ENCODE measurements around the gene GRHL1. TPM values are rescaled to one million over a fixed set of nuclear protein-coding genes. Genes with fewer than 3 reads are reported as not detected.

GRHL1 gene
- total and polyA plus RNA-seq, 2 donors (not counting 3 experiments of a cell fraction or from before 2014, with no cell fraction given) = 0.37 to 1.1 TPM

DNA sequence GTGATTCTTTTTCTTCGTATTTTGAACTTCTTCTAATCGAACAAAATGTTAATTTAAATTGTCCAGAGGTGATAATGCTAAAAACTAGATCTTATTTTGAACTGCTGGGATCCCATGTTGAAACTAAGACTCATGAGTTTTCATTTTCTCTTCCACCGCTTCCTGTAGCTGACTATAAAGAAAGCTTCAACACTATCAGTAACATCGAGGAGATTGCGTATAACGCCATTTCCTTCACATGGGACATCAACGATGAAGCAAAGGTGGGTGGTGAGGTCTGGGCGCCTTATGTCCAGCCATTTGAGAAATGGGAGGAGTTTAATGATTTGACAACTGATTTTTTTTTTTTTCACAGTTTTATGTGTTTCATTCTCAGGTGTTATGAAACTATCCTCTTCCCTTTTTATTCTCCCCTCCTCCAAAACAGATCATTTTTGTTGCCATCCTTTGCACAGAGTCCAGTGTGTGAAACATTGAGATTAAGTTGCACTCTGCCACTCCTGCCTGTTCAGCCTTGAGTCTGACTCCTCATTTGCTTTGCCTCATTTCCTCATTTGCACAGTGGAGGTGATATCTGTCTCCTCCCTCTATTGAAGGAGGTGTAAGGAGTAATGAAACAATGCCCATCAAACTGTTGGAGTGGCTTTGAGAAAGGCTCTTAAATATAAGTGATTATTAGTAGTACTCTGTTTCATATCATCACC is 13.8 kb downstream of the GRHL1 start:
- Histone ChIP-seq H3K9me1 (replicated peaks; ENCODE audit: control insufficient read depth, extremely low read depth, insufficient read depth, low read length) (no peaks in the 10 kb centered on the region), H3K9ac (replicated peaks; ENCODE audit: extremely low read depth, insufficient read depth, low read length) (no peak overlapping the region), H3K4me2 (ENCODE audit: insufficient read depth, low read length) (no peak overlapping the region), H3K4me3 (replicated peaks in 1 of 3; ENCODE audit: insufficient read depth in 1 of 3, low read depth in 1 of 3, low read length in 3 of 3) (no peak overlapping the region), H3K4me1 (ENCODE audit: control insufficient read depth, extremely low read depth, insufficient read depth, low read length) (no peaks in the 10 kb centered on the region), H4K20me1 (replicated peaks; ENCODE audit: control insufficient read depth, extremely low read depth, insufficient read depth, low read length) (no peaks in the 10 kb centered on the region), H3K27ac (ENCODE audit: insufficient read depth, low read depth, low read length) (no peak overlapping the region), H3K79me2 (ENCODE audit: control insufficient read depth, insufficient read depth, low read length) (no peaks in the 10 kb centered on the region), H3K27me3 (ENCODE audit: control insufficient read depth in 2 of 2, insufficient read depth in 2 of 2, low read length in 2 of 2) (no peaks in the 10 kb centered on the region), H3K9me3 (replicated peaks; ENCODE audit: control insufficient read depth, insufficient read depth, low read length) (no peaks in the 10 kb centered on the region), H2AFZ (ENCODE audit: low read depth, low read length) (no peak overlapping the region), H3K36me3 (ENCODE audit: control insufficient read depth in 2 of 2, extremely low read depth in 1 of 2, insufficient read depth in 2 of 2, low read length in 2 of 2) (no peaks in the 10 kb centered on the region)
- BruUV-seq (replicated peaks) = no TSS peak
- TF ChIP-seq POLR2AphosphoS5 (IDR thresholded peaks at IDR 0.05; ENCODE audit: insufficient read depth, low read depth, low read length) (no peak), POLR2A (IDR thresholded peaks at IDR 0.05; ENCODE audit: low read depth, low read length) (no peak)
- TF ChIP-seq, protein P1, sequence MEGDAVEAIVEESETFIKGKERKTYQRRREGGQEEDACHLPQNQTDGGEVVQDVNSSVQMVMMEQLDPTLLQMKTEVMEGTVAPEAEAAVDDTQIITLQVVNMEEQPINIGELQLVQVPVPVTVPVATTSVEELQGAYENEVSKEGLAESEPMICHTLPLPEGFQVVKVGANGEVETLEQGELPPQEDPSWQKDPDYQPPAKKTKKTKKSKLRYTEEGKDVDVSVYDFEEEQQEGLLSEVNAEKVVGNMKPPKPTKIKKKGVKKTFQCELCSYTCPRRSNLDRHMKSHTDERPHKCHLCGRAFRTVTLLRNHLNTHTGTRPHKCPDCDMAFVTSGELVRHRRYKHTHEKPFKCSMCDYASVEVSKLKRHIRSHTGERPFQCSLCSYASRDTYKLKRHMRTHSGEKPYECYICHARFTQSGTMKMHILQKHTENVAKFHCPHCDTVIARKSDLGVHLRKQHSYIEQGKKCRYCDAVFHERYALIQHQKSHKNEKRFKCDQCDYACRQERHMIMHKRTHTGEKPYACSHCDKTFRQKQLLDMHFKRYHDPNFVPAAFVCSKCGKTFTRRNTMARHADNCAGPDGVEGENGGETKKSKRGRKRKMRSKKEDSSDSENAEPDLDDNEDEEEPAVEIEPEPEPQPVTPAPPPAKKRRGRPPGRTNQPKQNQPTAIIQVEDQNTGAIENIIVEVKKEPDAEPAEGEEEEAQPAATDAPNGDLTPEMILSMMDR (IDR thresholded peaks at IDR 0.05; ENCODE audit: extremely low read depth in 1 of 2, insufficient read depth in 1 of 2, low read depth in 1 of 2, low read length in 2 of 2) = no peak
- DNase-seq (ENCODE audit: low read depth, low spot score) (no peak), FAIRE-seq (no peak)
- dilution Hi-C loops (cut with MboI; ENCODE audit: extremely low pct_ligation_motif_present, low sequenced_read_pairs) (loop anchor here (25.0 kb wide), 1 partner anchor 153 kb away; no protein-coding TSS in a partner anchor), intact Hi-C loops (cut with micrococcal nuclease) (no loop called here)
- ChIA-PET POLR2A (no interaction called here), CTCF (interaction anchor here (2.9 kb wide), 1 partner anchor 19 kb away, joined by 11 read pairs; no protein-coding TSS in a partner anchor)

DNA sequence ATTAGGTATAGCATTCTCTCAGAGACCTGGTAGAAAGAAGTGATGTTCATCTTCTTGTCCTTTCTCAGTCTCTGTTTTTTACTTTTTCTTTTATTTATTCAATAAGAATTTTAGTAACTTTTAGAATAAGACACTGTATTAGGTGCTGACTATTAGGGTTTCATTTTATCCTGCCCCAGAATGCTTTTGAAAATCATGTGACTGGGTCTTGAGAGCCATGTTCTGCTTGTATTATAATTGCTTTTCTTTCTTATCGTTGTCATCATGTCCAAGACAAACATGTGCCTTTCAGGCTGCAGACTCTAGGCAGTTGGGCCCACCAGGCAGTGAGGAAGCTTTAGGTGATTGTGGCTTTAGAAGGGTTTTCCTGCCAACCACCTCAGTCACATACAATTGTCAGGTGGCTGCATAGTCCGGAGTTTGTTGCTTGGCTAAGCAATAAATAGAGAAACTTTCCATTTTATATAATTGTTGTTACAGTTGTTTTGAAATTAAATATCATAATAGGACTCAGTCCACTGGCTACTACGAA is 15.1 kb downstream of the GRHL1 start:
- no peak overlapping the region for H2AFZ ChIP-seq (ENCODE audit: low read depth, low read length)
- TF ChIP-seq, protein P1 (IDR thresholded peaks at IDR 0.05; ENCODE audit: extremely low read depth in 1 of 2, insufficient read depth in 1 of 2, low read depth in 1 of 2, low read length in 2 of 2) = no peak
- TF ChIP-seq, protein P2, sequence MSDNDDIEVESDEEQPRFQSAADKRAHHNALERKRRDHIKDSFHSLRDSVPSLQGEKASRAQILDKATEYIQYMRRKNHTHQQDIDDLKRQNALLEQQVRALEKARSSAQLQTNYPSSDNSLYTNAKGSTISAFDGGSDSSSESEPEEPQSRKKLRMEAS (IDR thresholded peaks at IDR 0.05; ENCODE audit: insufficient read depth, insufficient read length) = no peak
- no peak for TF ChIP-seq MYC (IDR thresholded peaks at IDR 0.05; ENCODE audit: low read depth, low read length)
- TF ChIP-seq POLR2AphosphoS5 (IDR thresholded peaks at IDR 0.05; ENCODE audit: insufficient read depth, low read depth, low read length) = no peak
- no peak for TF ChIP-seq POLR2A (IDR thresholded peaks at IDR 0.05; ENCODE audit: low read depth, low read length)
- no peak for TF ChIP-seq EZH2 (IDR thresholded peaks at IDR 0.05; ENCODE audit: borderline replicate concordance, low read depth, low read length, severe bottlenecking)
- TF ChIP-seq JUN (IDR thresholded peaks at IDR 0.05; ENCODE audit: borderline replicate concordance, insufficient read depth, insufficient read length, low read depth) = no peak
- TF ChIP-seq FOS (IDR thresholded peaks at IDR 0.05; ENCODE audit: borderline replicate concordance, insufficient read depth, low read length) = no peak
- TF ChIP-seq GATA2 (IDR thresholded peaks at IDR 0.05; ENCODE audit: insufficient read depth, insufficient read length, low read depth, low read length) = no peak
- H3K79me2 ChIP-seq (ENCODE audit: control insufficient read depth, insufficient read depth, low read length) = no peaks in the 10 kb centered on the region
- no peak overlapping the region for H3K27ac ChIP-seq (ENCODE audit: insufficient read depth, low read depth, low read length)
- no peaks in the 10 kb centered on the region for H3K9me3 ChIP-seq (replicated peaks; ENCODE audit: control insufficient read depth, insufficient read depth, low read length)
- no peaks in the 10 kb centered on the region for H3K27me3 ChIP-seq (ENCODE audit: control insufficient read depth in 2 of 2, insufficient read depth in 2 of 2, low read length in 2 of 2)
- intact Hi-C loops (cut with micrococcal nuclease) = no loop called here
- FAIRE-seq = no peak
- no peaks in the 10 kb centered on the region for H3K36me3 ChIP-seq (ENCODE audit: control insufficient read depth in 2 of 2, extremely low read depth in 1 of 2, insufficient read depth in 2 of 2, low read length in 2 of 2)
- no peaks in the 10 kb centered on the region for H3K4me1 ChIP-seq (ENCODE audit: control insufficient read depth, extremely low read depth, insufficient read depth, low read length)
- POLR2A ChIA-PET = no interaction called here
- no peak for DNase-seq (ENCODE audit: low read depth, low spot score)
- dilution Hi-C loops (cut with MboI; ENCODE audit: extremely low pct_ligation_motif_present, low sequenced_read_pairs) = loop anchor here (25.0 kb wide), 1 partner anchor 154 kb away; no protein-coding TSS in a partner anchor
- no peak overlapping the region for H3K4me3 ChIP-seq (replicated peaks in 1 of 3; ENCODE audit: insufficient read depth in 1 of 3, low read depth in 1 of 3, low read length in 3 of 3)
- H4K20me1 ChIP-seq (replicated peaks; ENCODE audit: control insufficient read depth, extremely low read depth, insufficient read depth, low read length) = no peaks in the 10 kb centered on the region
- CTCF ChIA-PET = interaction anchor here (2.9 kb wide), 1 partner anchor 18 kb away, joined by 11 read pairs; no protein-coding TSS in a partner anchor
- no peak overlapping the region for H3K9ac ChIP-seq (replicated peaks; ENCODE audit: extremely low read depth, insufficient read depth, low read length)
- no peaks in the 10 kb centered on the region for H3K9me1 ChIP-seq (replicated peaks; ENCODE audit: control insufficient read depth, extremely low read depth, insufficient read depth, low read length)
- no TSS peak for BruUV-seq (replicated peaks)
- H3K4me2 ChIP-seq (ENCODE audit: insufficient read depth, low read length) = no peak overlapping the region

All from endothelial cell of umbilical vein (primary cell).